Measurements from ENCODE around the gene BCAS3.

DNA sequence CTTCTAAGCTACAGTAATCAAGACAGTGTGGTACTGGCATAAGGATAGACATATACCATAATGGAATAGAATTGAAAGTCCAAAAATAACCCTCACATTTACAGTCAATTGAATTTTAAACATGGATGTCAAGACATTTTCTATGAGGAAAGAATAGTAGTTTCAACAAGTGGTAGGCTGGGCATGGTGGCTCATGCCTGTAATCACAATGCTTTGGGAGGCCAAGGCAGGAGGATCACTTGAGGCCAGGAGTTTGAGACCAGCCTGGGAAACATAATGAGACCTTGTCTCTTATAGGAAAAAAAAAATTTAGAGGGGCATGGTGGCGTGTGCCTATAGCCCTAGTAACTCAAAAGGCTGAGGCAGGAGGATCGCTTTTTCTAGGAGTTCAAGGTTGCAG, 599.2 kb downstream of the BCAS3 start:
- TF ChIP-seq RAD21 (IDR thresholded peaks at IDR 0.05; ENCODE audit: low read depth): no peak
- TF ChIP-seq YY1 (IDR thresholded peaks at IDR 0.05; ENCODE audit: low read depth): no peak
- no peak for TF ChIP-seq TAF1 (IDR thresholded peaks at IDR 0.05; ENCODE audit: low read depth)
- TF ChIP-seq, protein P1, sequence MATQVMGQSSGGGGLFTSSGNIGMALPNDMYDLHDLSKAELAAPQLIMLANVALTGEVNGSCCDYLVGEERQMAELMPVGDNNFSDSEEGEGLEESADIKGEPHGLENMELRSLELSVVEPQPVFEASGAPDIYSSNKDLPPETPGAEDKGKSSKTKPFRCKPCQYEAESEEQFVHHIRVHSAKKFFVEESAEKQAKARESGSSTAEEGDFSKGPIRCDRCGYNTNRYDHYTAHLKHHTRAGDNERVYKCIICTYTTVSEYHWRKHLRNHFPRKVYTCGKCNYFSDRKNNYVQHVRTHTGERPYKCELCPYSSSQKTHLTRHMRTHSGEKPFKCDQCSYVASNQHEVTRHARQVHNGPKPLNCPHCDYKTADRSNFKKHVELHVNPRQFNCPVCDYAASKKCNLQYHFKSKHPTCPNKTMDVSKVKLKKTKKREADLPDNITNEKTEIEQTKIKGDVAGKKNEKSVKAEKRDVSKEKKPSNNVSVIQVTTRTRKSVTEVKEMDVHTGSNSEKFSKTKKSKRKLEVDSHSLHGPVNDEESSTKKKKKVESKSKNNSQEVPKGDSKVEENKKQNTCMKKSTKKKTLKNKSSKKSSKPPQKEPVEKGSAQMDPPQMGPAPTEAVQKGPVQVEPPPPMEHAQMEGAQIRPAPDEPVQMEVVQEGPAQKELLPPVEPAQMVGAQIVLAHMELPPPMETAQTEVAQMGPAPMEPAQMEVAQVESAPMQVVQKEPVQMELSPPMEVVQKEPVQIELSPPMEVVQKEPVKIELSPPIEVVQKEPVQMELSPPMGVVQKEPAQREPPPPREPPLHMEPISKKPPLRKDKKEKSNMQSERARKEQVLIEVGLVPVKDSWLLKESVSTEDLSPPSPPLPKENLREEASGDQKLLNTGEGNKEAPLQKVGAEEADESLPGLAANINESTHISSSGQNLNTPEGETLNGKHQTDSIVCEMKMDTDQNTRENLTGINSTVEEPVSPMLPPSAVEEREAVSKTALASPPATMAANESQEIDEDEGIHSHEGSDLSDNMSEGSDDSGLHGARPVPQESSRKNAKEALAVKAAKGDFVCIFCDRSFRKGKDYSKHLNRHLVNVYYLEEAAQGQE (IDR thresholded peaks at IDR 0.05; ENCODE audit: low read depth): no peak

Measured in Ishikawa (cell line).